Stimulated activated CD4-positive, alpha-beta T cell treated with anti-CD3 and anti-CD28 coated beads, TNF-alpha, amount 100 ng/mL, for 48 hours (primary cell): ENCODE measurements around the gene IL23R.
A peak's percentile ranks its signal among the peaks of the same experiment; 100 is the strongest.
"Not testable (repeated sequence)": the region's sequence is repeated elsewhere in the genome, so short reads cannot be mapped to it uniquely, and the experiment has no call there.

Experiments used
- DNase-seq, 3 donors: peaks; one replicate each; pipeline ENCODE4 v3.0.0-alpha.2; 2020; ENCODE audit warnings: low read depth in 3 of 3

IL23R gene

DNA sequence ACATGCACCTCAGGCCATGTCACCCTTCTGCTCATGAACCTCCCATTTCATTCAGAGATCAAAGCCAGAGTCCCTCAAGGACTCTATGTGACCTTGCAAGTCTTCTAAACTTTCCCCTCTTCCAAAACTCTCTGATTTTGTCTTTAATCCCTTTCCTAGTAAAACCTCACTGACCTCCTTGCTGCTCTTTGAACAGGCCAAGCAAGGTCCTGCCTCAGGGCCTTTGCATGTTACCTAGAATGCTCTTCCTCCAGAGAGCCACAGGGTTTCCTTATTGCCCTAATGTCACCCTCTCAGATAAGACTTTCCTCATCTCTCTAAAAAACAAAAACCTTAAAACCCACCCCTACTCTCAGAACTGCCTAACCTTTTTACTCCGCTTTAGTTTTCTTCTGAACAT lies 26.6 kb downstream of the IL23R start:
- no peak for DNase-seq

GRCh38 chr1:67193704-67194103 lies 27.4 kb downstream of the IL23R start:
- DNase-seq, result no peak

GRCh38 chr1:67194209-67194863 lies 28.1 kb downstream of the IL23R start:
- DNase-seq, result no peak

DNA sequence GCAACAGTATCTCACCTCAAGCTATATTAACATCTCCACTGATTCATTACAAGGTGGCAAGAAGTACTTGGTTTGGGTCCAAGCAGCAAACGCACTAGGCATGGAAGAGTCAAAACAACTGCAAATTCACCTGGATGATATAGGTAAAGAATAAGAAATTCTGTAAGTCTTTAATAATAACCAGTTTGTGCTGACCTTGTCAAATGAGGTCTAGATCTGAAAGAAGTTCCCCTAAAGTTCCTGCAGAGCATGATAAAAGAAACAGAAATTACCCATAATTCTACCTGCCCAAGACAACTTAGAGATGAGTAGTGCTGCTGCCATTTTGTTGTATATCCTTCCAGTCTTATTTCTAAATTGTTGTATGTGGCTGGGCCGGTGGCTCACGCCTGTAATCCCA lies 34.5 kb downstream of the IL23R start:
- no peak for DNase-seq

DNA sequence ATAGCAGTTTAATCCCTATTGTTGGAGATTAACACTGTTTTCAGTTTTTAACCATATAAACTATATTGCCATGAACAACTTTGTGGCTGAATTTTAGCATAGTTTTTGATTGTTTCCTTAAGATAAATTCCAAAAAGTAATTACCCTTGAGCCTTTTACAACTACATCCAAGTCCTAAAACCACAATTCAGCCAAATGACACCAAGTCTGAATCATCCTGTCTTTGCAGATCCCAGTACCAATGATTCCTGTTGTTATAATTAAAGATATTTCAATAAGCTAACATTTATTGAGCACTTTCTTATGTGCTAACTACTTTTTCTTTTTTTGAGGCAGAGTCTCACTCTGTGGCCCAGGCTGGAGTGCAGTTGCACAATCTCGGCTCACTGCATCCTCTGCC lies 35.6 kb downstream of the IL23R start:
- no peak for DNase-seq

DNA sequence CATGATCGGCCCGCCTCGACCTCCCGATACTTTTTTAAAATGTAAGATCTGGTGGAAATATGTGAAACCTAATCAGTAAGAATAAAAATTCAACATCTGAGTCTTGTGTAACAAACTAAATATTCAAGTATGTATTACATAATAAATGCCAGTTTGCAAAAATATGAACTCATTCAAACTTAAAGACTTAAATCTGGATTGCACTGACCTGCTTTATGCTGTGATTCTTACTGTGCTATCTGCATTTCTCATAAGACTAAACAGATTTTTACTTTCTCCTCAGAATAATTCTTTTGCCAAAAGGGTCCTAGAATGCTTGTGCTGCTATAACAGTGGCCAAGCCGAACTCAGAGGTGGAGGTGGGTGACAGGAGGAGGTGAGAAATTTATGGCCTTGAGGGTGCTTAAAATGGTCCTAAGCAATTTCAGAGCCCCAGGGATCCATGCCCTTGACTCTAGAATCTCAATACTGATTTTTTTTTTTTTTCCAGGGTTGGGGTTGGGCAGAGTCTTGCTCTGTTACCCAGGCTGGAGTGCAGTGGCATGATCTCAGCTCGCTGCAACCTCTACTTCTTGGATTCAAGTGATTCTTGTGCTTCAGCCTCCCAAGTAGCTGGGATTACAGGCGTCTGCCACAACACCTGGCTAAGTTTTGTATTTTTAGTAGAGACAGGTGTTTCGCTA lies 38.2 kb downstream of the IL23R start:
- DNase-seq, result no peak

DNA sequence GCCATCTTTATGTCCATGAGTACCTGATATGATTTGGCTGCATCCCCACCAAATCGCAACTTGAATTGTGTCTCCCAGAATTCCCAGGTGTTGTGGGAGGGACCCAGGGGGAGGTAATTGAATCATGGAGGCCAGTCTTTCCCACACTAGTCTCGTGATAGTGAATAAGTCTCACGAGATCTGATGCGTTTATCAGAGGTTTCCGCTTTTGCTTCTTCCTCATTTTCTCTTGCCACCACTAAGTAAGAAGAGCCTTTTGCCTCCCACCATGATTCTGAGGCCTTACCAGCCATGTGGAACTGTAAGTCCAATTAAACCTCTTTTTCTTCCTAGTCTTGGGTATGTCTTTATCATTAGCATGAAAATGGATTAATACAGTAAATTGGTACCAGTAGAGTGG lies 41.1 kb downstream of the IL23R start:
- DNase-seq, result not testable (repeated sequence)

DNA sequence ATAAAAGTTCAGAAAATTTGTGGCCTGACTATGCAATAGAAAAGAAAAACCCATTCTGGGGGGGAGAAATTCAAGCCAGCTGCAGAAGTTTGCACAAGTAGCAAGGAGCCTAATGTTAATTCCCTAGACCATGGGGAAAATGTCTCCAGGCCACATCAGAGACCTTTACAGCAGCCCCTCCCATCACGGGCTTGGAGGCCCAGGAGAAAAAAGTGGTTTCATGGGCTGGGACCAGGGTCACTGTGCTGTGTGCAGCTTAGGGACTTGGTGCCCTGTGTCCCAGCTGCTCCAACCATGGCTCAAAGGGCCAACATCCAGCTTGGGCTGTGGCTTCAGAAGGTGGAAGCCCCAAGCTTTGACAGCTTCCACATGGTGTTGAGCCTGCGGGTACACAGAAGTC lies 42.0 kb downstream of the IL23R start:
- no peak for DNase-seq

DNA sequence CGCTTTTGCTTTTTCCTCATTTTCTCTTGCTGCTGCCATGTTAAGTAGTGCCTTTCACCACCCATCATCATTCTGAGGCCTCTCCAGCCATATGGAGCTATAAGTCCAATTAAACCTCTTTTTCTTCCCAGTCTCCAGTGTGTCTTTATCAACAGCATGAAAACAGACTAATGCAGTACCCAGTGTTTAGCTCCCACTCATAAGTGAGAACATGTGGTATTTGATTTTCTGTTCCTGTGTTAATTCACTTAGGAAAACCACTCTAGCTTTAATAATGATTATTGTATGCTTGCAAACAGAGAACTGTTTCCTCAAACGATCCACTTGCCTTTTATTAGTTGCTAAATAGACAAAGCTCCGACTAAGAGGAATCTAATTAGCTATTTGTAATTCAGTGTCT lies 43.3 kb downstream of the IL23R start:
- no peak for DNase-seq

DNA sequence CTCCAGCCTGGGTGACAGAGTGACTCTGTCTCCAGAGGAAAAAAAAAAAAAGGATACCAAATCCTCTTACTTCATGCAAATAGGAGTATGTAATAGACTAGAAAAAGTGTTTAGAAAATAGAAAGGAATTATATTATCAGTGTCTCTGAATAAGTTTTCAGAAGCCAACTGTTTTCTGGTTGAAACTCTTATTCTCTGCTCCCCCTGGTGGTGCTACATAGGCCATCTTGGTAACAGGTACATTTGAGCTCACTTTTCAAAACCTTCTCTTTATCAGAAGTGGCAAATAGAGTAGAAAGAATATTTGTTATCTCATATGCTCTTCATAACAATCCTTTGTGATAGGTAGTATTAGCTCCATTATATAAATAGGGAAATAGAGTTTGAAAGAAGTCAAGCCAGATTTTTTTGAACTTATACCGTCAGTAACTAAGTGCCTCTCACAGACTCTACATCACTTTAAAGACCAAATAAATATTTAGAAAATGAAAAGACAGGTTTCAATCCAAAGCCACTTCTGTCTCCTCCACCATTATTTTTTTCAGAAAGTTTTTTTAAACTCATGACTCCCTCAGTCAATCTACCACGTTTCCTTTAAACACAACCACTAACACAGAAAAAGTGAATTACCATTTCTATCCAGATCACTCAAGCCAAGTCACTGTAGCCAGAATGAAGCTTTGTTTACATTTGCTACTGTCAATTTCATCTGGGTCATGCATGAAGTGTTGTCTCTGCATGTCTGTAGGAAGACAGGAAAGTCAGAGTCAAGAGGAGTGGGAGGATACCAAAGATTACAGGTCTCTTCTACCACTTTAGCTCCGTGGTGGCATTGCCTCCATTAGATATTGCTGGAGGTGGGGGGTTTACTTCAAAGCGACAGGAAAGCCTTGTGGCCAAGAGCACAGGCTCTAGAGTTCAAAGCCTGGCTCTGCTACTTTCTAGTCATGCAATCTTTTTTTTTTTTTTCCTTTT lies 45.6 kb downstream of the IL23R start:
- peak in 1 of 3 donors; percentile 45 for DNase-seq

- no peak for DNase-seq
Measured at GRCh38 chr1:67213164-67213563, 46.9 kb downstream of the IL23R start.

- DNase-seq, result no peak
Measured at GRCh38 chr1:67213948-67214347, 47.7 kb downstream of the IL23R start.

GRCh38 chr1:67214420-67215174 lies 48.3 kb downstream of the IL23R start:
- peak; percentile 19 to 52 (median 37) for DNase-seq

GRCh38 chr1:67216401-67216800 lies 50.1 kb downstream of the IL23R start:
- no peak for DNase-seq

DNA sequence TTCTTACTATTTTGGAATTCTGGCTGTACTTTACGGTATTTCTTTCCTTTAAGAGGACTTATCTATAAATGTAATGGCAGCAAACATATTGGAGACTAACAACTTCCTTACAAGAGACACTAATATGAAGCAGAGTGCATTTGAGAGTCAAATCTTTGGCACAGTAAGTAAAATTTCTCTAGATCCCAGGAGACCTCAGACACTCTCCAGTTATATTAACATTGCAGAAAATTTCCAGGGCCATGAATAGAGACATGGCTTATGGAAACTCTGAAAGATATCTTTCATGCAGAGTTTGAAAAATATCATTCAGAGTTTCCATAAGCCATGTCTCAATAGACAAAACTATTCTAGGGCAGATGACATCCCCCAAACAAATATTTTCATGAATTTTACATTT lies 51.2 kb downstream of the IL23R start:
- DNase-seq, result no peak

GRCh38 chr1:67217938-67218337 lies 51.7 kb downstream of the IL23R start:
- no peak for DNase-seq

DNA sequence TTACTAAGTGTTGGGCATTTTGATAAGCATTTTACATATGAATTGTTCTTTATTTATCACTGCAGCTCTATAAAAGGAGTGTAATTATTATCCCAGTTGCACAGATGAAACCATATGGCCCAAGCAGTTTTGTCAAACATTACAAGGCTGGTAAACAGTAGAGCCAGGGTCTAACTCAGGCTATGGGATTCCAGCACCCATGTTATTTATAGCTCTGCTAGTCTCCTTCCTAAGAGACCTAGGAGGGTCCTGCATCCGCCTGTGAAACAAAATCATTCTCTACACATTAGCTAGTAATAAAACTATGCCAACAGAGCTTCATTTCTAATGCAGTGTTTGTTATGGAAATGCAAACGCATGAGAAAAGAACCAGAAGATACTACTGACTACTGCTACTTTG lies 58.6 kb downstream of the IL23R start:
- no peak for DNase-seq

DNA sequence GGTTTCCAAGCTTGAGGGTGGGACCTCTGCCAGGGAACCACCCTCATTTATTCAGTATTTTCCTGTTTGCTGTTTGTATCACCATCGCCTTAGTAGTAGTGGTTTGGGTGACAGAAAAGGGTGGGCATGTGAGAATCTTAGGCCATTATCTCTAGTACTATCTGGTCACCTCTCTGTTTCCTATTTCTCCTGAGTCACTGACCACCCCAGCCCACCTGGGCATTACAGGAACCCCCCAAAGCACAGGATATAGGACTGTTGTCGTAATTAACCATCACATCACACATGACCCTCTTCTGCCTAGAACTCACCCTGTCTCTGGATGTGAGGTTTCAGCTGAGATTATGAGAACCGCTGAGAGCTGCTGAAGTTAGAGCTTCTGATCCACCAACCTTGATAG lies 60.4 kb downstream of the IL23R start:
- no peak for DNase-seq

DNA sequence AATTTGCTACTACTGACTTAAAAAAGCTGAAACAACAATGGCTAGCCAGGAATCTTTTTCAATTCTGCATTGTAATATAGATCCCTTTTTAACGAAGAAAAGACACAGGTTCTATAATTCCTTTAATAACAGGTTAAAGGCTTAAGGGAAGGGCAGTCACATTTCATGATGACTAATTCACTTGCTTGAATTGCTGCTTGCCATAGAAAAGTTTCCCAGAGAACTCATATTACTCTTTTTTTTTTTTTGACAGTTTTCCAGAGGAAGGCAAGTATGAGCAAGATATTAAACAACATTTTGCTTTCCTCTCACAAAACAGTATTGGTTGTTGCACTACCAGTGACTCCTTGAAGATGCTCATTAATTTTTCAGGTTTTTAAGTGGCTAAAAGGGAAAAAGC lies 60.9 kb downstream of the IL23R start:
- no peak for DNase-seq

DNA sequence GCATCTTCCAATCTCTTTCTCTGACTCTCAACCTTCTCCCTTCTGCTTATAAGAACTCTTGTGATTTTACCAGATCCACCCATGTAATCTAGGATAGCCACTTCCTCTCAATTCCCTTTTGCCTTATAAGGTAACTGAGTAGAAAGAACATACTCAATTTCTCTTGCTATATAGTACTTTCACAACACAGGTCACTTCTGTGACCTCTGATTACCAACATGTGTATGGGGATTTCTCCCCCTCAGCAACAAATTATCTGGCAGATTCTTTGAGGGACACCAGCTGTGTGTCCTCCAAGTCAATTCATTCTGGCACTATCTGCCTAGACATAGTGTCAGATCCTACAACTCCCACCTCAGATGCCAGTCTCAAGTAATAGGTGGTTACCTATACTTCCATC lies 62.5 kb downstream of the IL23R start:
- no peak for DNase-seq

- DNase-seq, result no peak
Measured at GRCh38 chr1:67230539-67230938, 64.3 kb downstream of the IL23R start.

DNA sequence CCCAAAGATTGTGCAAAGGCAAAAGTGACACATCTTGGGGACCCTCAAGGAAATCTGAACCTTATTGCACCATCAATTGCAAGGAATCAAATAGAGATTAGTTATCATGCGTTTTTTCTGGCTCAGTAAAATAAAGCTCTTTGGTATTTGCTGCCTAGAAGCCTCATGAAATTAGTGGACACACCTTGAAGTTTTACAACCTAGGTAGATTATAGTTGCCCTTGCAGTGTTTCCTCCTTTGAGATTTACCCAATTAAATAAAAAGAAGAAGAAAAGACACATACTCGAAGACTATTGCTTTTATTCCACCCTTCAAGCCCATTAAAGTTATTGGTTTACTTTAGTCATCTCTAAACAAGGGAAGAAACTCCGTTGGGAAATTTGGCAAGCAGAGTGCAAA lies 70.0 kb downstream of the IL23R start:
- DNase-seq, result no peak
